ENCODE results near the gene NHLRC1.
"Not testable (repeated sequence)": the region's sequence is repeated elsewhere in the genome, so short reads cannot be mapped to it uniquely, and the experiment has no call there.

The NHLRC1 gene

GRCh38 chr6:18122128-18123093 lies at the start of gene NHLRC1:
NHLRC1 (minus strand) TSS chr6:18122677; CDS start chr6:18122606, 71 bp downstream.
- DNase-seq = peak; percentile 72 to 94

- DNase-seq = no peak
These were observed 49.4 kb upstream of the NHLRC1 start for GRCh38 chr6:18171871-18172270.

DNA sequence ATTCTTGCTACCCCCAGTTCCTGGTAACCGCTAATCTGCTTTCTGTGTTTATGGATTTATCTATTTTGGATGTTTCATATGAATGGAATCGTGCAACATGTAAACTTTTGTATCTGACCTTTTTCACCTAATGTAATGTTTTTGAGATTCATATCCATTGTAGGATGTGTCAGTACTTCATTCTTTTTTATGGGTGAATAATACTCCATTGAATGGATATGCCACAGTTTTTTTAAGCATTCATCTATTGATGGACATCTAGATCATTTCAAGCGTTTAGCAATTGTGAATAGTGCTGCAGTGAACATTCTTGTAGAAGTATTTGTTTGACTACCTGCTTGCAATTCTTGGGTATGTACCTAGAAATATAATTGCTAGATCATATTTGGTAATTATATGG lies 45.8 kb upstream of the NHLRC1 start:
- no peak for DNase-seq

- DNase-seq = no peak
These were observed 44.0 kb upstream of the NHLRC1 start for GRCh38 chr6:18166312-18167036.

DNA sequence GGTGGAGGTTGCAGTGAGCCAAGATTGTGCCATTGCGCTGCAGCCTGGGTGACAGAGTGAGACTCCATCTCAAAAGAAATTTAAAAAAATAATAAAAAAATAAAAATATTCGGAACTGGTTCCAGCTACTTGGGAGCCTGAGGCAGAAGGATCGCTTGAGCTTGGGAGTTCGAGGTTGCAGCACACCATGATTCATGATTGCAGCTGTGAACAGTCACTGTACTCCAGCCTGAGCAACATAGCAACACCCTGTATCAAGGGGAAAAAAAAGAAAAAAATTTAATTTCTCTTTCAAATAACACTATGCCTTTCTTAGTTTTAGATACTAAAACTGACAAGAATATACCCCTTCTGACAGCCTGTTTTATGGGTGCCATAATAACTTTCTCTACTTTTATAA lies 43.3 kb upstream of the NHLRC1 start:
- DNase-seq = no peak

GRCh38 chr6:18162401-18162800 lies 39.9 kb upstream of the NHLRC1 start:
- DNase-seq = no peak

DNA sequence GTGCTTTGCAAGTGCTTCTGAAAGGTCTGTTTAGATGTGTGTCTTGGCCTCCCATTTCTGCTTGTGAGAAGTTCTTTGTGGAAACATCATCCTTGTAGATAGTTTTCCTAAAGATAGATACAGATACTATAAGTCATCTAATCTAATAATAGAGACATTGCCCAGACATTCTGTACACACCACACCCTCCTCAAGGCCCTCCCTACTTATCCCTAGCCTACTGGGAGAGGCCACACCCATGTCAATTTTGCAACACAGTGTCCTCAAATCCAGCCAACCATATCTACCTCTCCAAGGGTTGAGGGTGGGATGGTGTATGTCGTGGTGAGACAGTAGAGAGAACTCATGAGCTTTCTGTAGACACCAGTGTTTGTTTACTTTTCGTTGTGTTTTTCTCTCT lies 39.0 kb upstream of the NHLRC1 start:
- no peak for DNase-seq

DNA sequence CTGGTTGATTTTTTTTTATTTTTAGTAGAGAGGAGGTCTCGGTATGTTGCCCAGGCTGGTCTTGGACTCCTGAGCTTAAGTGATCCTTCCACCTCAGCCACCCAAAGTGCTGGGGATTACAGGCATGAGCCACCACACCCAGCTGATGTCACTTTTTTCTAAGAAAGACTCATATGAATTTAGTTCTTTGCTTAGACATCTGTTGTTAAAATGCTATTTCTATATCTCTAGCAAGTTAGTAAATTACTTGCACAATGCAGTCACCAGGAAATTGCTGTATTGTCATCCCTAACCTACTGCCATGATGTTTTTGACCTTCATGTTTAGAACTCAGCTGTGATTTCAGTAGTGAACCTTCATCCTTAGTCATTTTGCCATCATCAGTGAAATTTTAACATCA lies 38.4 kb upstream of the NHLRC1 start:
- no peak for DNase-seq

DNA sequence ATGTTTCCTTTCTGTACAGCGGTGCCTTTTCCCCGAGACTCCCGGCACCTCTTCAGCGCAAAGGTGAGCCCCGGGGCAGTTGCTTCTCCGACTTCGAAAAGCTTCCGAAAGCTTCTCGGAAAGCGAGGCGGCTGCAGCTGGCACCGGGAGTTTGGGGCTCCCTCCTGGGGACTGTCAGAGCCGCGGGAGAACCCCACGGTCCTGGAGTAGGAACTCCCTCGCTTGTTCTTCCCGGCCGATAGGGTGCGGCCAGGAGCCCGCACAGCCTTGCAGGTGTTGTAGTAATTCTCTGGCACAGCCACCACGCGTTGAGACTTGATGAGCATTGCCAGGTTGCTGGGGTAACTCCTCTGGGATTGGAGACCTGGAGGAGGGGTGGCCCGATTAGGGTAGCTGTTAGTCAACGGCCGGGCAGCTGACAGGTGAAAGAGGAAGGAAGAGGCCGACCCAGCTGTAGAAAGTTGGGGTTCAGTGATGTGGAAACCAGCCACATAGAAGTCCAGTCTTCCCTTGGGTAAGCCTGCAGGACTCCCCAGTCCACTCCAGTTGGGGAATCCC lies 33.5 kb upstream of the NHLRC1 start:
- peak; percentile 86 to 91 for DNase-seq

DNA sequence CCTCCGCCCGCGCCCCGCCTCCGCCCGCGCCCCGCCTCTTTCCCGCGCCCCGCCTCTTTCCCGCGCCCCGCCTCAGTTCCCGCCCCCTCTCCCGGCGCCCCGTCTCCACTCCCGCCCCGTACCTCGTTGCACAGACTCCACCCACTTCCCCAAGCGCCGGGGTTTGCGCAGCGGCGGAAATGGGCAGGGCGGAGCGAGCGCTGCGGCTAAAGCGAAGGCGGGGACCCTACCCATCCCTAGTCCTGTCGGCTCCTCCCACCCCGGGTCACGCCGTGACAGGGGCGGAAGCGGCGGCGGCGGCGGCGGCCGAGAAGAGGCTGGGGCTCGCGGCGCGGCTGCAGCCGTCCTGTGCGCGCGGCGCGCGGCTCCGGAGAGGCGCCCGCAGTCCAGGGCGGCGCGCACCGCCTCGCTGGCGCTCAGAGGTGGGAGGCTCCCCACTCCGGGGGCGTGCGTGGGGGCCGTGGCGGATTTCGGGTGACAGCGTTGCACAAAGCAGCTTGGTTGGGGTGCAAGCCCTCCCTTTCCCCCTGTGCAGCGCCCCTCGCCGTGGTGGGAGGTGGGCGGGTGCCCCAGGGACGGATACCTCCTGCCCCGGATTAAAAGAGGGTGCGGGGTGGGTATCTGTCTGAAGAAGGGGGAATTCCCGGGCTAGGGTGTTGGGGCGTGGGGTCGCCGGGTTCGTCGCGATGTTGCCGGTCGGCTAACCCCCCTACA lies 32.8 kb upstream of the NHLRC1 start, which contains the start of gene KDM1B:
KDM1B (plus strand) TSS at position 273 of the 714 bp plus-strand sequence. CDS start 4,474 bp downstream, outside the sequence.
- DNase-seq = peak; percentile 91 to 99

DNA sequence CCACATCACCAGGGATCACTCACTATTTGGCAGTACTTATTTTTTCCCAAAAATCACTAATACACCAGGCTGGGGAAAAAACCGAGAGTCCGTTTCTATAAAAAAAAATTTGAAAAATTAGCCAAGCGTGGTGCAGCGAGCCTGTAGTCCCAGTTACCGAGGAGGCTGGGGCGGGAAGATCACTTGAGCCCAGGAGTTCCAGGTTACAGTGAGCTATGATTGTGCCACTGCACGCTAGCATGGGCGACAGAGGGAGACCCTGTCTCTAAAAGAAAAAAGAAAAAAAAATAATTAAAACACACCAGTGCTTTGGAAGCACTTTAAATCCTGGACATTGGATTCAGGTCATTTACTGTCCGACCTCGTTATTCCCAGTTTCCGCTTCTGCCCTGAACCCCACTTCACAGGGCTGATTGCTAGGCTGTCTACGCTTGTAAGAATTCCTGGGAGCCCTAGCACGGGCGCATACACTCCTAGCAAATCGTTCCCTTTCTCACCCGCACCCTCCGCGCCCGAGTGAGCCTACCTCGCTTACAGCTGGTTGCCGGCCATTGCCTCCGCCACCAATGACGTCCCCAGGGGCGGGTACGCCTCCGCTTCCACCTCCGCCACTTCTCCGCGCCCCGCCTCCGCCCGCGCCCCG lies 32.2 kb upstream of the NHLRC1 start, which contains the start of gene TPMT:
TPMT (minus strand) TSS at position 571 of the 643 bp plus-strand sequence. CDS start 5,950 bp downstream, outside the sequence.
- DNase-seq = peak; percentile 90 to 98

GRCh38 chr6:18153311-18153703 lies 30.8 kb upstream of the NHLRC1 start:
- no peak for DNase-seq

DNA sequence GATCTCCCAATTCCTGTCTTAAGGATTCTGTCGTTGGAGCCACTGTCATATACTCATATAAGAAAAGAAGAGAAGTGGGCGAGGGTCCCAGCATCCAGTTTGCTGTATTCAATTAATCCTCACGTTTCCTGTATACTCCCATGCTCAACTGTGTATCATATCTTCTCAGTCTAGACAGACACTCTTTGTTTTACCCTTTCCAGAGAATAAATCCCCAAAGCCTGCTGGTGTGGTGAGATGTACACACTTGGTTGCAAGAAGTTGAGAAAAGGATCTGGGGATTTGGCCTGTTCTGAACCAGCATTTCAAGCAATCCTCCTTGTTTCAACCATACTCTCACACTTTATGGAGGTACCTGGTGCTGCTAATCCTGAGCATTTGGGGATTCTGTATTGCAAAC lies 29.3 kb upstream of the NHLRC1 start:
- no peak for DNase-seq

- DNase-seq = not testable (repeated sequence)
These were observed 28.9 kb upstream of the NHLRC1 start for GRCh38 chr6:18151391-18151790.

GRCh38 chr6:18148304-18149025 lies 26.0 kb upstream of the NHLRC1 start:
- no peak for DNase-seq

DNA sequence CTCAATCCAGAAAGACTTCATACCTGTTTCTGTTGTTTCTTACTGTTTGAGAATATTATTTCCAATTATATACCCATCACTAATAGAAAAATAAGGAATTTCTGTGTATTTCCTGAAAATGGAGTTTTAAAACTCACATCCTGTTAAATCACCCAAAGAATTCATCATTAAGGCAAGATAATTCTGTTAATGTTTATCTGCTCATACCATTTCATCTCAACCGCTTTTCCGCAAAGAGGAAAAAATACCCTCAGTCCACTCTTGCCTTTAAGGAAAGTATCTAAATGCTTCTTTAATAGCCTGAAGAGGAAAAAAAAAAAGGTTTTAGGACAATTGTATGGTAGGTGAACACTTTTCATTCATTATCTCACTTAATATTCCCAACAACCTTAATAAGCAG lies 25.1 kb upstream of the NHLRC1 start:
- DNase-seq = no peak

DNA sequence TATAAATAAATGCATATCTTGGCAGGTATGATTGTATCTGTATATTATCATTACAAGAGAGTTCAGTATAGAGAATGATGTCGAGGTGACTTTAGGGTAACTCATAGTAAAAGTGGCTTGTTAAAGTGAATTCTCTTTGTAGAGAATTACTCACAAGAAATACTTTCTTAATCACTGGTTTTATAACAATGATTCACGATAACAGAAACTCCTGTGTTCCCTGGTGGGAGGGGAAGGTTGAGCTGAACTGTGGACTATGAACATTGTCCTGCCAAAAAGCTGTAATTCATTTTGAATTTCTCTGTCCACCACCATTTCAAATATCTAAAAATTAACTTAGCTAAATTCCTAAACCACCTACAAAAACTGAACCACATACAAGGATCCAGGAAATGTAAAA lies 24.7 kb upstream of the NHLRC1 start:
- DNase-seq = no peak

- DNase-seq = no peak
These were observed 20.0 kb upstream of the NHLRC1 start for GRCh38 chr6:18142591-18142861.

DNA sequence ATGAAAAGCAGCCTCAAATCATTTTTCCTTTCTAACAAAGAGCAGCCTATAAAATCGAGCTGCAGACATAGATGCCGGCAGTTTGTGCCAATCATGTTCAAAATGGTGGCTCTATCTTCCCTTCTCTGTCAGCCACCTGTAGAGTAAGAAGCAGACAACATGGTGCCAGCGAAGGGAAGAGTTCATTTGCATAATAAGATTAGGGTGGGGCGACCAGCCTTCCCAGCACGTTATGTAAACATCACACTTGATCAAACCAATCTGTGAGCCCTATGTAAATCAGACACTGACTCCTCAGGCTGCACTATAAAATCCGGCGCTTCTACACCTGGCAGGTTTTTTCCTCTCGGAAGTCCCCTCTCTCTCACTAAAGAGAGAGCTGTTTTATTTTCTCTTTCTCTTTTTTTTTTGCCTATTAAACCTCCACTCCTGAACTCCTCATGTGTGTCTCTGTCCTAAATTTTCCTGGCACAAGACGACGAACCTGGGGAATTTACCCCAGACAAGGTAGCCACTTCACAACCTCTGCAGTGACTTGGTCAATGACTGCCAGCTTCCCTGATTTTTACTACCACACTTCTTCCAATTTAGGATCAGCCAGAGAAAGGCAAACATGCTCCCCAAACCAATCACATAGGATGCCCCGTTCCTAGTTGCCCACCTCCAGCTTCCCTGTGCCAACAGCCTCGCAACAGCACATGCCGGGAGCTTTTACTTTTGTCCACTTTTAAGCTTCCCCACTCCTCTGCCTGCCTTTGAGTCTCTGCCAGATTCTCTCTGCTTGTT lies 19.5 kb upstream of the NHLRC1 start:
- peak; percentile 91 to 95 for DNase-seq

DNA sequence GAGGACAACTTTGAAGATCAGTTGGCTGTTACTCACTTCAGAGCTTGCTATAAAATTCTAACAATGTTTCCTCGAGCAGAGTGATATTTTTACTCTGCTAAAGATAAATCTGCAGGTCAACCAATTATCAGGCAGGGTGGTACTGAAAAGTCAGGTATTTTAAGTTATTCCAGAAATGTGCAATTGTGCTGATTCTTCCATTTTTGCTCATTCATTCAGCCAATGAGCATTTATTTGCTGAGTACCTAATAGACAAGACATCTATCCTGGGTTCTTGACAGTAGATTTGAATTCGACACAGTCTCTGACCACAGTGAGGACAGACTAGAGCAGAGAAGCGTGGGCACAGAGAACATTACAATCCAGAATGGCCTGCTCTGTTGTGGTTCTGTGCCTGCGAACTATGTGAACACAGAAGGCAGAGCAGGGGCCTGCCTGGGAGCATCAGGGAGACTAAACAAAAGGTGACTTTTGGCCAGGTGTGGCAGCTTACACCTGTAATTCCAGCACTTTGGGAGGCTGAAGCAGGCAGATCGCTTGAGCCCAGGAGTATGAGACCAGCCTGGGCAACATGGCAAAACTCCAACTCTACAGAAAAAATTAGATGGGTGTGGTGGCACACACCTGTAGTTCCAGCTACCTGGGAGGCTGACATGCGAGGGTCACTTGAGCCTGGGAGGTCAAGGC lies 17.6 kb upstream of the NHLRC1 start:
- no peak for DNase-seq
